Ectodermal cell (in vitro differentiated cells): ENCODE data around the gene LHX3. TPM values are rescaled to one million over a fixed set of nuclear protein-coding genes. Genes with fewer than 3 reads are reported as not detected.

Source experiments
- H3K27ac ChIP-seq: 2 replicates; pipeline ENCODE4 v1.7.0; 2013; ENCODE audit warnings: mild to moderate bottlenecking, low read depth, low read length; ENCODE audit not compliant: insufficient read depth, poor library complexity, severe bottlenecking
- H3K27me3 ChIP-seq: 2 replicates; pipeline ENCODE4 v1.7.0; 2013; ENCODE audit warnings: mild to moderate bottlenecking, low read length; ENCODE audit not compliant: insufficient read depth, control insufficient read depth, poor library complexity, severe bottlenecking
- H3K36me3 ChIP-seq: one replicate; pipeline ENCODE4 v1.7.0; 2013; ENCODE audit warnings: low read length; ENCODE audit not compliant: control insufficient read depth, insufficient read depth
- H3K4me1 ChIP-seq: one replicate; pipeline ENCODE4 v1.7.0; 2013; ENCODE audit warnings: low read length; ENCODE audit not compliant: control insufficient read depth, insufficient read depth
- H3K4me3 ChIP-seq: 2 replicates; pipeline ENCODE4 v1.7.0; 2013; ENCODE audit warnings: low read depth, low read length, control low read depth; ENCODE audit not compliant: insufficient read depth
- H3K9me3 ChIP-seq: 2 replicates; pipeline ENCODE4 v1.7.0; 2013; ENCODE audit warnings: mild to moderate bottlenecking, low read length, moderate library complexity; ENCODE audit not compliant: control insufficient read depth
- WGBS, 2 experiments: methylation state at CpG; one replicate each; pipeline ENCODE4 v1.1.7; 2013; ENCODE audit warnings: missing lambda C conversion rate in 2 of 2; 5-methylcytosine and 5-hydroxymethylcytosine counted together
- polyA plus RNA-seq, 4 experiments: library from polyadenylated mRNA; stranded (reverse); fragments of 50-300 nt; gene quantifications; one replicate each; pipeline ENCODE4 v1.2.3, GENCODE V29; 2013

The LHX3 gene
- polyA plus RNA-seq (2013, experiment 1 of 4) = not detected
- not detected for polyA plus RNA-seq (2013, experiment 2 of 4)
- polyA plus RNA-seq (2013, experiment 3 of 4) = not detected
- not detected for polyA plus RNA-seq (2013, experiment 4 of 4)

GRCh38 chr9:136204838-136205706 is at the start of gene LHX3:
Gene LHX3 (minus strand): TSS chr9:136205128. CDS start chr9:136205012, 116 bp downstream.
- Histone ChIP-seq H3K27ac (no peak within 1 kb of the TSS), H3K36me3 (no peaks in the 10 kb centered on the region), H3K27me3 (peaks cover 62% of the 10 kb centered on the region), H3K4me1 (no peaks in the 10 kb centered on the region), H3K9me3 (no peaks in the 10 kb centered on the region), H3K4me3 (no peak within 1 kb of the TSS)
- whole genome bisulfite sequencing, 2 experiments = 8 to 9% methylated on average over 70 of the region's 70 CpGs

DNA sequence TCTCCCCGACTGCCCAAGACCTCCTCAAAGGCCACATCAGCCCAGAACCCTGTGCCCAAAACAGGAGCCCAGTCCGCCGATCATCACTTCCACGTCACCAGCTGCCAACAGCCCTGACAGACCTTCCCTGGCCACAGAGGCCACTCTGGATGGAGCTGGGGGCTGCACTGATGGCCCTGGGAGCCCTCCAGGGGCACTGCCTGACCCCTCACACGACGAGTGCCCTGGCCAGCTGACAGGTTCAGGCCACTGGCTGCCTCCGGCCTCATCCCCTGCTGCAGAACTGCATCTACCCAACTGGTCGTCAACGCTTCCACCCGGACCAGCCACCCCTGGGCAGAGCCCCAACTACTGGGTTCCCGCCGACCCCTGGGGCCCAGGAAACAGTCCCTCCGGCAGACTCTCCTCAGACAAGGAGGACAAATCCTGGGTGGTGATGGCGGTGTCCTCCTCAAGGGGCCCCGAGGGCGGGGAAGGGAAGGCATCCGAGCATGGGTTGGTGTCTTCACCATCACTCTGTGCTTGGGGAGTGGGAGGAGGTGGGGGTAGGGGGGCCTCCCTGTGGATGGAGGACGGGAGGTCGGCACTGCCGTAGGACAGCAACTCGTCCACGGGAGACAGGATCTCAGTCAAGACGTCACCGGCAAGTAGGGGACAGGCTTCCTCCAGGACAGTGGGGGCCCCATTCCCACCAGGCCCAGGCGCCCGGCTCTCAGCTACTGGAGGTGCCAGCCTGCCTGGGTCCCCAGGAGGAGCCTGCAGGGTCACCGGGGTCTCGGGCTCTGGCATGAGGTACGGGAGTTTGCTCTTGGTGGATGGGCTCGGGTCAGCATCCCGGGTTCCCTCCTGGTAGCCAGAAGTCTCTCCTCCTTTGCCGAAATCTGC is 48.6 kb upstream of the LHX3 start:
- no peaks in the 10 kb centered on the region for H3K27me3 ChIP-seq
- H3K36me3 ChIP-seq = no peaks in the 10 kb centered on the region
- 94% methylated on average over 32 of the region's 32 CpGs for WGBS, 2 experiments
- H3K9me3 ChIP-seq = no peaks in the 10 kb centered on the region
- H3K27ac ChIP-seq = no peak overlapping the region
- no peak overlapping the region for H3K4me3 ChIP-seq
- H3K4me1 ChIP-seq = no peaks in the 10 kb centered on the region

DNA sequence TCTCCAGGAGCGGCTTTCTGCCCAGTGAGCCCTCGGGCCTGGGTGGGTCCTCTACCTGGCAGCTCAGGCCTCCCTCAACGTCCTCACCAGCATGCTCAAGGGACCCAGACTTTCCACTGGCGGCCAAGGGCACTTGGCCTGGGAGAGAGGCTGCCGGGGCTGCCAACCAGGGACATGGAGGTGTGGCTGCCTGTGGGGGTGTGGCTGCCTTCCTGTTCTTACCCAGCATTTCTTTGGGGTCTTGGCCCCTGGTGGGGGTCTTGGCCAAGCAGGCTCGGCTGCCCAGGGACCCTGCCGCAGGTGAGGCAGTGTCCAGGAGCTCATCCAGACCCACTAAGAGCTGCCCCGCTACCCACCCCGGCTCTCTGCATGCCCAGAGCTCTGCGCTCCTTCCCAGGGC is 47.9 kb upstream of the LHX3 start:
- WGBS, 2 experiments = 92 to 95% methylated on average over 10 of the region's 10 CpGs
- H3K9me3 ChIP-seq = no peaks in the 10 kb centered on the region
- no peaks in the 10 kb centered on the region for H3K27me3 ChIP-seq

DNA sequence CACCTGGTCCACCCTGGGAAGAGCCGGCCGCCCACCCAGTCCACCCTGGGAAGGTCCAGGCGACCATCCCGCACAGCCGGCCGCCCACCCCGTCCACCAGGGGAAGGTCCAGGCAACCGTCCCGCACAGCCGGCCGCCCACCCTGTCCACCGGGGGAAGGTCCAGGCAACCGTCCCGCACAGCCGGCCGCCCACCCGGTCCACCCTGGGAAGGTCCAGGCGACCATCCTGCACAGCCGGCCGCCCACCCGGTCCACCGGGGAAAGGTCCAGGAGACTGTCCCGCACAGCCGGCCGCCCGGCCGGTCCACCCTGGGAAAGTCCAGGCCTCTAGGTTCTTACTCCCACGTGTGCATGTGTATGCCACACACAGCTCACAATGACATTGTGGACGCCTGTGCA is 47.4 kb upstream of the LHX3 start:
- Histone ChIP-seq H3K27me3 (no peaks in the 10 kb centered on the region), H3K36me3 (no peaks in the 10 kb centered on the region), H3K4me3 (no peak overlapping the region), H3K27ac (no peak overlapping the region), H3K9me3 (no peaks in the 10 kb centered on the region), H3K4me1 (peaks cover 12% of the 10 kb centered on the region)
- 96% methylated on average over 29 of the region's 29 CpGs for WGBS, 2 experiments

More for the DNA sequence above, 47.9 kb upstream of the LHX3 start:
- Histone ChIP-seq H3K36me3 (no peaks in the 10 kb centered on the region), H3K4me1 (peaks cover 6% of the 10 kb centered on the region), H3K27ac (no peak overlapping the region), H3K4me3 (no peak overlapping the region)

DNA sequence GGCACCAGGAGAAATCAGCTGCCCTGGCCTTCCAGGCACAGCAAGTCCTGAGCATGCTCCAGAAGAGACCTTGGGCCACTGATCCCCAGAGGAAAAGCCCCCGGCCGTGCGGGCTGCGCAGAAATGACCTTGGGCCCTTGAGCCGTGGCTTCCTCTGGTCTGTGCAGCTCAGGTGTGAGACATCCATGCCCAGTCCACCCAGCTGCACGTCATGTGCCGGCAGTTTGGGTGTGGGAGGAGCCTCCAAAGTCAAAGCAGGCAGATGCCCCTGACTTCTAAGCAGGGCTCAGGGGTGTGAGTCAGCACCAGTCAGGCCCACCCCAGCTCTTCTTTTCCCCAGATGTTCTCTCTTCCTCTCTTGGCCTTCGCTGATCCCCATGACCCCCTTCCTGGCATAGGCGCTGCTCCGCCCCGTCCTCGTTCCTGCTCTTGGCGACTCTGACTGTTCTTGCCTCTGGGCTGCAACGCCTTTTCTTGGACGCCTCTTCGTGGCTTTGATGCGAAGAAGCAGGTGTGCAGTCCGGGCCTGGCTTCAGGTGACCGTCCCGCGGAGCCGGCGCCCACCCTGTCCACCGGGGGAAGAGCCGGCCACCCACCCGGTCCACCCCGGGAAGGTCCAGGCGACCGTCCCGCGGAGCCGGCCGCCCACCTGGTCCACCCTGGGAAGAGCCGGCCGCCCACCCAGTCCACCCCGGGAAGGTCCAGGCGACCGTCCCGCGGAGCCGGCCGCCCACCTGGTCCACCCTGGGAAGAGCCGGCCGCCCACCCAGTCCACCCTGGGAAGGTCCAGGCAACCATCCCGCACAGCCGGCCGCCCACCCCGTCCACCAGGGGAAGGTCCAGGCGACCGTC is 46.6 kb upstream of the LHX3 start:
- no peak overlapping the region for H3K27ac ChIP-seq

GRCh38 chr9:136250676-136251075 is 45.7 kb upstream of the LHX3 start:
- Histone ChIP-seq H3K4me1 (peaks cover 14% of the 10 kb centered on the region), H3K27me3 (no peaks in the 10 kb centered on the region), H3K9me3 (no peaks in the 10 kb centered on the region), H3K4me3 (no peak overlapping the region), H3K27ac (no peak overlapping the region), H3K36me3 (no peaks in the 10 kb centered on the region)
- 78 to 81% methylated on average over 10 of the region's 10 CpGs for WGBS, 2 experiments

More for the DNA sequence above, 46.6 kb upstream of the LHX3 start:
- 95 to 96% methylated on average over 49 to 50 of the region's 50 CpGs for WGBS, 2 experiments
- Histone ChIP-seq H3K36me3 (no peaks in the 10 kb centered on the region), H3K9me3 (no peaks in the 10 kb centered on the region), H3K4me1 (peaks cover 14% of the 10 kb centered on the region), H3K4me3 (no peak overlapping the region), H3K27me3 (no peaks in the 10 kb centered on the region)

DNA sequence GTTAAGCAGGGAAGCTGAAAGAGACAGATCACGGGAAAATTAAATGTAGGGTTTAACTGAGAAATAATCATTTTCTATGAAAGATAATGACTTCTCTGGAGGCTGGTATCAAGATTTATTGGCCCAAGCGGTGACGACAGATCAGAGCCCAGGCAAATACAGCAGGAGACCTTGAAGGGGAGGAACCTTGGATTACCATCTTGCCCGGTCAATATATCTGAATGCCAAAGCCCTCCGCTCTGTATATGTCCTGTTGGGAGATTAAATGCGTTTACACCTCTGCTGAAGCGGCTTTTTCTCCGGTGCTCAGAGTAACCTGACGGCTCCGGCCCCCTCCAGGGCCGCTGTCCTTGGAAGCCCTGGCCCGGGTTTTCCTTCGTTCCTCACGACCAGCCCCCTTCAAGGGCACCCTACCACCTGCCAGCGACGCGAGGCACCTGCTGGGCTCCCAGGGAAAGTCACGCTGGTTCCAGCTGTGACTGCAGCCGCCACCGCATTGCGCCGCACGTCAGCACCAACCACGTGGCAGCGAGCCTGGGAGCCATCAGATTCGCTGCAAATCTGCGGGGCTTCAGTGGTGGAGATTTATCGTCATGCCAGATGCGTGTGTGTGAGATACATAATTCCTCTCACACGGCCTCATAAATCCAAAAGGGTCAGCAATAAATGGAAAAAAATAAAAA is 45.1 kb upstream of the LHX3 start:
- H3K9me3 ChIP-seq = no peaks in the 10 kb centered on the region
- H3K4me1 ChIP-seq = peaks cover 14% of the 10 kb centered on the region
- no peaks in the 10 kb centered on the region for H3K27me3 ChIP-seq
- 90 to 91% methylated on average over 30 of the region's 30 CpGs for WGBS, 2 experiments
- no peak overlapping the region for H3K27ac ChIP-seq
- H3K36me3 ChIP-seq = no peaks in the 10 kb centered on the region
- no peak overlapping the region for H3K4me3 ChIP-seq

GRCh38 chr9:136248951-136249876 is 44.3 kb upstream of the LHX3 start:
- no peaks in the 10 kb centered on the region for H3K27me3 ChIP-seq

More at GRCh38 chr9:136248951-136249876, 44.3 kb upstream of the LHX3 start:
- Histone ChIP-seq H3K4me1 (peaks cover 17% of the 10 kb centered on the region), H3K27ac (no peak overlapping the region), H3K36me3 (no peaks in the 10 kb centered on the region), H3K9me3 (no peaks in the 10 kb centered on the region), H3K4me3 (no peak overlapping the region)
- WGBS, 2 experiments = 93 to 94% methylated on average over 30 of the region's 30 CpGs
